Measurements from ENCODE around the gene PGF. TPM values are rescaled to one million over a fixed set of nuclear protein-coding genes. Genes with fewer than 3 reads are reported as not detected.

Gene PGF
- total RNA-seq, 1 donor from 2014 or later: 3.0 TPM

DNA sequence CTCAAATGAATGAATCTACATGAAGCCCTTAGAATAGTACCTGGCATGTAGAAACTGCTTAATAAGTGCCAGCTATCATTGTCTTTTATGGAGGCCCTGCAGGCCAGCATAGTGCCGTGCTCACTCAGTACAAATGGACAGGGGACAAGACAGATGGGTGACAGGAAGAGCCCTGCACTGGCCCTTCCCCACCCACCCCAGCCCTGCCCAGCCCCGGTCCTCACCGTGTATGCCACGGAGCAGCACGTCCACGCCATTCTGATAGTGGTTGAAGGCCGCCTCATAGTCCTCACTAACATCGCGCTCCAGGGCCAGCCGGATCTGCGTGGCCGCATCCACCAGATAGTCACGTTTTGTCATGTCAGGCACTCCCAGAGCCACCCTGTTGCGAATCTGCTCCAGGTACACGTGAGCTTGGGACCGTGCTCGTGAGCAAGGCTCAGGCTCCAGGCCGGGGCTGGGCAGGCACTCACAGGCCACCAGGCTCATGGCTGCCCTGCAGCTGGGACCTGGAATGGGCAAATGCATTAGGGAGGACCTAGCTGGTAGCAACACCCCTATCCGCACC, 34.3 kb downstream of the PGF start:
- no peak for ATAC-seq
- no peak overlapping the region for H3K4me3 ChIP-seq
- H3K27ac ChIP-seq: no peak overlapping the region
- peaks cover 33% of the 10 kb centered on the region for H3K4me1 ChIP-seq
- H3K9me3 ChIP-seq: no peaks in the 10 kb centered on the region
- DNase-seq: no peak
- H3K36me3 ChIP-seq: no peaks in the 10 kb centered on the region
- intact Hi-C loops (cut with DNase I): no loop called here
- TF ChIP-seq, protein P1, sequence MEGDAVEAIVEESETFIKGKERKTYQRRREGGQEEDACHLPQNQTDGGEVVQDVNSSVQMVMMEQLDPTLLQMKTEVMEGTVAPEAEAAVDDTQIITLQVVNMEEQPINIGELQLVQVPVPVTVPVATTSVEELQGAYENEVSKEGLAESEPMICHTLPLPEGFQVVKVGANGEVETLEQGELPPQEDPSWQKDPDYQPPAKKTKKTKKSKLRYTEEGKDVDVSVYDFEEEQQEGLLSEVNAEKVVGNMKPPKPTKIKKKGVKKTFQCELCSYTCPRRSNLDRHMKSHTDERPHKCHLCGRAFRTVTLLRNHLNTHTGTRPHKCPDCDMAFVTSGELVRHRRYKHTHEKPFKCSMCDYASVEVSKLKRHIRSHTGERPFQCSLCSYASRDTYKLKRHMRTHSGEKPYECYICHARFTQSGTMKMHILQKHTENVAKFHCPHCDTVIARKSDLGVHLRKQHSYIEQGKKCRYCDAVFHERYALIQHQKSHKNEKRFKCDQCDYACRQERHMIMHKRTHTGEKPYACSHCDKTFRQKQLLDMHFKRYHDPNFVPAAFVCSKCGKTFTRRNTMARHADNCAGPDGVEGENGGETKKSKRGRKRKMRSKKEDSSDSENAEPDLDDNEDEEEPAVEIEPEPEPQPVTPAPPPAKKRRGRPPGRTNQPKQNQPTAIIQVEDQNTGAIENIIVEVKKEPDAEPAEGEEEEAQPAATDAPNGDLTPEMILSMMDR (IDR thresholded peaks at IDR 0.05): no peak
- H3K27me3 ChIP-seq (ENCODE audit: low read depth): no peaks in the 10 kb centered on the region

DNA sequence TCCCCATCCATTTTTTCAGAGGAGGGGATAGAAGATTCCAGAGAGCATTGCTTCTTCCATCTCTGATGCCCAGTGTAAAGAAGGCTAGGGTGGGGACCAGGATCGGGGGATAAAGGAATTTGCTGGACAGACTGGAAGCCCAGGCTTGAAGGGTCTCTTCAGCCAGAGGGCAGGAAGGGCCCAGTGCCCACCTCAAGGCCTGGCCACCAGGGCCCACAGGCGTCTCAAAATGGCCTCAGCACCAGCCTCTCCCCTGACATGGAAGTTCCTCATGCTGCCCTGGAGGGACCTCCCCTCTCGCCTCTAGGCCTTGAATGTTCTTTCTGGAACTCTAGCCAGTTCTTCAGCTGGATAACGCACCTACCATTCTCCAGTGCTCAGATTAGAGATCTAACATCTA, 35.1 kb downstream of the PGF start:
- intact Hi-C loops (cut with DNase I): no loop called here
- Histone ChIP-seq H3K9me3 (no peaks in the 10 kb centered on the region), H3K4me3 (no peak overlapping the region), H3K27me3 (ENCODE audit: low read depth) (no peaks in the 10 kb centered on the region), H3K27ac (no peak overlapping the region), H3K4me1 (peaks cover 33% of the 10 kb centered on the region), H3K36me3 (no peaks in the 10 kb centered on the region)
- DNase-seq: no peak
- TF ChIP-seq, protein P1 (IDR thresholded peaks at IDR 0.05): no peak
- ATAC-seq: no peak

DNA sequence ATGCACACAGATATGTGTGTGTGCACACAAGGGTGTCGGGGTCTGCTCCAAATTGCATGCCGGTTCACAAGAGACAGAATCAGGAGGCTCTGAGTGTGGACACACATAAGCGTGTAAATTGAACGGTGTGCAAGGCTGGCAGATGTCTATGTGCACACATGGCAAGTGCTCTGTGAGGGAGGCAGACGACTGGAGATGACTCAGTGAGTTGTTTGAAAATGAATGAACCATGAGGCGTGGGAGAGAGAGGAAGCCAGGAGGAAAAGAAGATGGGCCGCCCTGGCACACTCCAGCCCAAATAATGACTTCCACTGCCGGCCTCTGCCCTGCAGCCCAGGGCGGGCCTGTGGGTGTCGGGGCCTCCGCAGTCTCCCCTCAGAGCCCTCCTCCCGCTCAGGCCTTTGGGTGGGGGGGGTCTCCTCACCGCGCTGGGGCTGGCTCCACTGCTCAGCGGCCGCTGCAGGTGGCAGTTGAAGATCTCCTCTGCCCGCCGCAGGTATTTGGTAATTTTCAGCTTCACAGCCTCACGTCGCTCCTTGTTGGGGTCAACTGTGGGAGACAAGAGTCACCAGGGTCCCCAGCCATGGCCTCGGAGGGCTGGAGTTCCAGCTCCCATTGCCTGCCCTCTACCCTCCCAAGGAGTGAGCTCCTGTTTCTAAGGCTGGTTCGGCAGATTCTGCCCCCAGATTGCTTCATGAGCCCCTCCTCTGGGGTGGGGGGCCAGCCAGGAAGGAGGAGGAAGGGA, 35.8 kb downstream of the PGF start:
- TF ChIP-seq, protein P1 (IDR thresholded peaks at IDR 0.05): no peak
- Histone ChIP-seq H3K9me3 (no peaks in the 10 kb centered on the region), H3K4me1 (peaks cover 33% of the 10 kb centered on the region), H3K27ac (no peak overlapping the region), H3K27me3 (ENCODE audit: low read depth) (no peaks in the 10 kb centered on the region), H3K4me3 (no peak overlapping the region), H3K36me3 (no peaks in the 10 kb centered on the region)
- intact Hi-C loops (cut with DNase I): no loop called here
- ATAC-seq: no peak
- no peak for DNase-seq

DNA sequence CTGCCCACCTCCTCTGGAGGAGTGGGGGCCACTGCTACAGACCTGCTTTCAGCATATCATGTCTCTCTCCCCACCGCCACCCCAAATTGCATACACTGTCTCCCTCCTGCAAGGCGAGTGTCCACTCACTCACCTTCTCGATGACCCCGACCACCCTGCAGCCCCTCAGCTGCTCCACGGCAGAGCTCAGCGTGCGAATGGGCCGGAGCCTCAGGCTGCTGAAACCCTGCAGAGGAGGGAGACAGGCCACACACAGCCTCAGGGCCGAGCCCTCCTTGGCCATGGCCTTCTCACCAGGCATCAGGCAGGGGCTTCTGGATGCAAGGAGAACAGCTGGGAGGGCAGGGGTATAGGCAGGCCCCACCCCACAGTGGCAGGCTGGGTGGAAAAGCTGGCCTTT, 37.0 kb downstream of the PGF start:
- intact Hi-C loops (cut with DNase I): no loop called here
- no peak for ATAC-seq
- H3K36me3 ChIP-seq: no peaks in the 10 kb centered on the region
- no peak overlapping the region for H3K4me3 ChIP-seq
- TF ChIP-seq, protein P1 (IDR thresholded peaks at IDR 0.05): no peak
- H3K27ac ChIP-seq: no peak overlapping the region
- H3K9me3 ChIP-seq: no peaks in the 10 kb centered on the region
- no peaks in the 10 kb centered on the region for H3K27me3 ChIP-seq (ENCODE audit: low read depth)
- peaks cover 30% of the 10 kb centered on the region for H3K4me1 ChIP-seq
- no peak for DNase-seq

DNA sequence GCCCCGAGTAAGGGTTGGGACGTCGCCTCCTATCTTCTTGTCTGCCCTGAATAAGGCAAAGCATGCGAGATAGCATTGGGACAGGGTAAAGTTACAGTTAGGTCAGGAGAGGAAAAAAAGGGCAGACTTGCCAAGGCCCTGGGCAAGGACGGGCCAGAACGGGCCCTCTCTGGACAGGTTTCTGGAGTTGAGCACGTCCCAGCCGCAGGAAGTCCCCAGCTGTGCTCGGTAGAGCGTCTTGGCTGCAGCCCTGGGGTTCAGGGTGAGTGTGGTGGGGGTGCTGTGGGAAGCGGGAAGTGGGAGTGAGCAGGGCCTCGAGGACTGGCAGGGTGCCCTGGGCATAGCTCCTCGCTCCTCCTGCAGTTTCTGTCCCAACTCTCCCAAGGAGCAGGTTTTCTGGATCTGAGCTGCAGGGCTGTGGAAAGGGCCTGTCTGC, 37.7 kb downstream of the PGF start:
- intact Hi-C loops (cut with DNase I): no loop called here
- no peak for DNase-seq
- no peak overlapping the region for H3K4me3 ChIP-seq
- H3K36me3 ChIP-seq: no peaks in the 10 kb centered on the region
- H3K27me3 ChIP-seq (ENCODE audit: low read depth): no peaks in the 10 kb centered on the region
- peak overlapping the region; percentile 27 for H3K27ac ChIP-seq
- TF ChIP-seq, protein P1 (IDR thresholded peaks at IDR 0.05): no peak
- H3K9me3 ChIP-seq: no peaks in the 10 kb centered on the region
- ATAC-seq: peak; percentile 32 to 49
- H3K4me1 ChIP-seq: peaks cover 23% of the 10 kb centered on the region

Data from lower lobe of right lung (tissue), 2 donors.